Right lobe of liver (tissue), 4 donors: ENCODE measurements around the gene CEBPZ.

Experiments used
- POLR2A ChIP-seq: fragments of 450-650 bp; IDR thresholded peaks from one replicate; pipeline ENCODE4 v1.6.1; 2017; ENCODE audit warnings: antibody characterized with exemption, mild to moderate bottlenecking
- TF ChIP-seq, protein P1 (sequence below), 4 donors: fragments of 200-600 bp in 3 of 4; fragments of 450-650 bp in 1 of 4; IDR thresholded peaks; one replicate each; pipeline versions ENCODE4 v1.5.1 to v1.8.0; 2016 to 2022; ENCODE audit warnings: antibody characterized with exemption in 4 of 4, mild to moderate bottlenecking in 2 of 4
- donor health status: DM: no; HTN: no; CAD: no.
- donor health status: DM: no; HTN: no; CAD: no.
- donor health status: DM: no; HTN: yes; CAD: no.

- TF ChIP-seq, protein P1, sequence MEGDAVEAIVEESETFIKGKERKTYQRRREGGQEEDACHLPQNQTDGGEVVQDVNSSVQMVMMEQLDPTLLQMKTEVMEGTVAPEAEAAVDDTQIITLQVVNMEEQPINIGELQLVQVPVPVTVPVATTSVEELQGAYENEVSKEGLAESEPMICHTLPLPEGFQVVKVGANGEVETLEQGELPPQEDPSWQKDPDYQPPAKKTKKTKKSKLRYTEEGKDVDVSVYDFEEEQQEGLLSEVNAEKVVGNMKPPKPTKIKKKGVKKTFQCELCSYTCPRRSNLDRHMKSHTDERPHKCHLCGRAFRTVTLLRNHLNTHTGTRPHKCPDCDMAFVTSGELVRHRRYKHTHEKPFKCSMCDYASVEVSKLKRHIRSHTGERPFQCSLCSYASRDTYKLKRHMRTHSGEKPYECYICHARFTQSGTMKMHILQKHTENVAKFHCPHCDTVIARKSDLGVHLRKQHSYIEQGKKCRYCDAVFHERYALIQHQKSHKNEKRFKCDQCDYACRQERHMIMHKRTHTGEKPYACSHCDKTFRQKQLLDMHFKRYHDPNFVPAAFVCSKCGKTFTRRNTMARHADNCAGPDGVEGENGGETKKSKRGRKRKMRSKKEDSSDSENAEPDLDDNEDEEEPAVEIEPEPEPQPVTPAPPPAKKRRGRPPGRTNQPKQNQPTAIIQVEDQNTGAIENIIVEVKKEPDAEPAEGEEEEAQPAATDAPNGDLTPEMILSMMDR (IDR thresholded peaks at IDR 0.05) = no peak
- TF ChIP-seq POLR2A = no peak
These were observed 66.6 kb downstream of the CEBPZ start for GRCh38 chr2:37164757-37165156.
